CD4-positive, alpha-beta memory T cell (primary cell): Measurements from ENCODE around the gene RPP25L. TPM values are rescaled to one million over a fixed set of nuclear protein-coding genes. Genes with fewer than 3 reads are reported as not detected.
A peak's percentile ranks its signal among the peaks of the same experiment; 100 is the strongest.

Source experiments
- CTCF ChIA-PET: fragments of 350-600 bp; sonication (Branson Sonifier 250); formaldehyde crosslinking; loops from one replicate; lab custom pipeline; 2021; ENCODE audit warnings: inconsistent platforms; ENCODE audit not compliant: partially characterized antibody; lab: Charles Lee
- POLR2A ChIA-PET: fragments of 350-600 bp; sonication (Branson Sonifier 250); formaldehyde crosslinking; loops from one replicate; lab custom pipeline; 2021; ENCODE audit not compliant: partially characterized antibody; lab: Charles Lee
- DNase-seq, 5 donors: peaks; one replicate each; pipeline versions ENCODE4 v3.0.0 to v3.0.0-alpha.2; 2020 to 2022; ENCODE audit warnings: mixed read lengths in 1 of 5
- H3K27ac ChIP-seq: one replicate; pipeline ENCODE4 v1.7.0; 2013; ENCODE audit warnings: low read depth, low read length
- H3K27me3 ChIP-seq: 2 replicates; pipeline ENCODE4 v1.7.0; 2013; ENCODE audit warnings: mild to moderate bottlenecking, low read length, moderate library complexity; ENCODE audit not compliant: insufficient read depth
- H3K36me3 ChIP-seq: 2 replicates; pipeline ENCODE4 v1.7.0; 2013; ENCODE audit warnings: mild to moderate bottlenecking, low read length, moderate library complexity; ENCODE audit not compliant: insufficient read depth
- H3K4me1 ChIP-seq: 2 replicates; pipeline ENCODE4 v1.7.0; 2013; ENCODE audit warnings: mild to moderate bottlenecking, low read length, moderate library complexity; ENCODE audit not compliant: insufficient read depth
- H3K4me3 ChIP-seq, 2 donors: one replicate each; pipeline ENCODE4 v1.7.0; 2013; ENCODE audit warnings: low read length in 2 of 2, mild to moderate bottlenecking in 1 of 2
- H3K9me3 ChIP-seq, 2 donors: one replicate each; pipeline ENCODE4 v1.7.0; 2013; ENCODE audit warnings: low read length in 2 of 2, control low read depth in 1 of 2; ENCODE audit not compliant: control insufficient read depth in 1 of 2
- H3K27ac Mint-ChIP-seq, 7 donors: one replicate each; pipeline ENCODE4 v1.8.0; 2020 to 2021; ENCODE audit warnings: mixed read lengths in 7 of 7, mild to moderate bottlenecking in 6 of 7, inconsistent platforms in 3 of 7, moderate library complexity in 3 of 7
- H3K27me3 Mint-ChIP-seq, 2 donors: one replicate each; pipeline ENCODE4 v1.8.0; 2020 to 2021; ENCODE audit warnings: mixed read lengths in 2 of 2
- H3K36me3 Mint-ChIP-seq, 2 donors: one replicate each; pipeline ENCODE4 v1.8.0; 2020 to 2021; ENCODE audit warnings: mixed read lengths in 2 of 2, inconsistent platforms in 1 of 2, mild to moderate bottlenecking in 1 of 2
- H3K4me1 Mint-ChIP-seq, 4 donors: one replicate each; pipeline ENCODE4 v1.8.0; 2020 to 2021; ENCODE audit warnings: mixed read lengths in 4 of 4, mild to moderate bottlenecking in 1 of 4
- H3K4me3 Mint-ChIP-seq, 8 donors: one replicate each; pipeline ENCODE4 v1.8.0; 2020 to 2021; ENCODE audit warnings: mixed read lengths in 8 of 8, mild to moderate bottlenecking in 7 of 8, moderate library complexity in 6 of 8, inconsistent platforms in 3 of 8
- H3K9me3 Mint-ChIP-seq, 8 donors: one replicate each; pipeline ENCODE4 v1.8.0; 2020 to 2021; ENCODE audit warnings: mixed read lengths in 8 of 8, mild to moderate bottlenecking in 5 of 8, inconsistent platforms in 3 of 8, moderate library complexity in 1 of 8
- intact Hi-C: fragments of 100-400 bp; cut with micrococcal nuclease; formaldehyde crosslinking; loops from one replicate; pipeline ENCODE4 v1.15.1; 2023
- polyA plus RNA-seq, 2 donors: library from polyadenylated mRNA; unstranded; fragments of 300-500 nt; fragmentation: Illumina TruSeq; gene quantifications; one replicate each; pipeline ENCODE4 v1.2.3, GENCODE V29; 2021
- total RNA-seq, 2 experiments: library from RNA; stranded (reverse); gene quantifications; one replicate each; pipeline ENCODE4 v1.2.3, GENCODE V29; 2021

RPP25L gene
- total and polyA plus RNA-seq, 4 experiments from 2014 or later, result 28.5 to 46.5 (median 34.0) TPM

DNA sequence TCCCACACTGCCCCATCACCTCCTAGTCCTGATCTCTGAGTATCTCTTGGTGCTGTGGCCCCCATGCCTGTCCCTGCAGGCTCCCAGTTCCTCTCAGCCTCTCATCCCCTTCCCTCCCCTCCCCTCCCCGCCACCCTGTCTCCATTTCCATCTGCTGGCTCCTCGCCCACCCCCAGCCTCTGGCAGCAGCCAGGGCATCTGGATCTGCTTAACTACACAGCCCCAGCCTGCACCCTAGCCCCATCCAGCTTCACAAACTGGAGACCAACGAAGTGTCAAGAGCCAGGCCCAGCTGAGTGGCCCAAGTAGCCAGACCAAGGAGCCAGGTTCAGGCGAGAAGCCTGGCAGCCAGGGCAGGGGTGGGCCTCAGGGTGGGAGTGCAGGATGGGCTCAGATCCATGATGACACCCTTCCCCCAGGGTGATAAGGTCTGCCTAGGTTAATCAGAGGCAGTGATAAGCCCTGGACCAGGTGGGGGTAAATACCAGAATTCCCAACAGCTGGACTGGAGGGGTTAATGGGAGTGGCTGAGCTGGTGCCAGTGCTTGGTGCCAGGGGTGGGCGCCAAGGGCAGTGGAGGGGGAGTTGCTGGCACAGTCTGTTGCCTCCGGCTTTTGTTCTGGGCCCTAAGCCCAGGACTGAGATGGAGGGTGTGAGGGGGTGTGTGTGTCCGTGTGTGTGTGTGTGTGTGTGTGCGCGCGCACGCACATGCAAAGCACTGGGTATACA, 42.6 kb upstream of the RPP25L start:
- Mint-ChIP-seq H3K9me3 (no peaks in the 10 kb centered on the region), H3K4me3 (no peak overlapping the region), H3K36me3 (peaks cover 18 to 27% of the 10 kb centered on the region in 2 donors), H3K27ac (peak overlapping the region in 2 of 7 donors; percentile 40 to 74), H3K27me3 (no peaks in the 10 kb centered on the region), H3K4me1 (peaks cover 20 to 41% (median 25%) of the 10 kb centered on the region in 4 donors)
- intact Hi-C loops, result no loop called here
- Histone ChIP-seq H3K4me3 (no peak overlapping the region), H3K9me3 (no peaks in the 10 kb centered on the region), H3K27me3 (no peaks in the 10 kb centered on the region), H3K27ac (no peak overlapping the region), H3K36me3 (peaks cover 22% of the 10 kb centered on the region), H3K4me1 (peaks cover 23% of the 10 kb centered on the region)
- ChIA-PET POLR2A (interaction anchor here (0.8 to 22.1 kb wide), 4 partner anchors 5 to 47 kb away, joined by 3 to 484 read pairs (median 244); partner anchors contain the start of genes CCL27, DCTN3, GALT and IL11RA), CTCF (interaction anchor here (0.6 to 1.4 kb wide), 2 partner anchors 9 to 427 kb away, joined by 3 read pairs; no protein-coding TSS in a partner anchor)
- DNase-seq, result no peak

- Mint-ChIP-seq H3K27me3 (no peaks in the 10 kb centered on the region), H3K9me3 (no peaks in the 10 kb centered on the region), H3K4me3 (peak overlapping the region in 2 of 8 donors; percentile 5 to 81), H3K27ac (peak overlapping the region; percentile 37 to 85 (median 72)), H3K4me1 (peaks cover 28 to 51% (median 32%) of the 10 kb centered on the region in 4 donors), H3K36me3 (peaks cover 26 to 38% of the 10 kb centered on the region in 2 donors)
- ChIA-PET CTCF (interaction anchor here (1.4 kb wide), 1 partner anchor 10 kb away, joined by 3 read pairs; no protein-coding TSS in a partner anchor), POLR2A (interaction anchor here (1.0 to 22.1 kb wide), 3 partner anchors 6 to 33 kb away, joined by 4 to 484 read pairs (median 484); partner anchors contain the start of genes CCL27, DCTN3, GALT and IL11RA)
- H3K27me3 ChIP-seq, result no peaks in the 10 kb centered on the region
- intact Hi-C loops, result no loop called here
- H3K9me3 ChIP-seq, result no peaks in the 10 kb centered on the region
- peaks cover 31% of the 10 kb centered on the region for H3K4me1 ChIP-seq
- H3K4me3 ChIP-seq, result no peak overlapping the region
- DNase-seq, result no peak
- H3K27ac ChIP-seq, result no peak overlapping the region
- peaks cover 33% of the 10 kb centered on the region for H3K36me3 ChIP-seq
Observed at GRCh38 chr9:34653151-34654072, 41.5 kb upstream of the RPP25L start.

DNA sequence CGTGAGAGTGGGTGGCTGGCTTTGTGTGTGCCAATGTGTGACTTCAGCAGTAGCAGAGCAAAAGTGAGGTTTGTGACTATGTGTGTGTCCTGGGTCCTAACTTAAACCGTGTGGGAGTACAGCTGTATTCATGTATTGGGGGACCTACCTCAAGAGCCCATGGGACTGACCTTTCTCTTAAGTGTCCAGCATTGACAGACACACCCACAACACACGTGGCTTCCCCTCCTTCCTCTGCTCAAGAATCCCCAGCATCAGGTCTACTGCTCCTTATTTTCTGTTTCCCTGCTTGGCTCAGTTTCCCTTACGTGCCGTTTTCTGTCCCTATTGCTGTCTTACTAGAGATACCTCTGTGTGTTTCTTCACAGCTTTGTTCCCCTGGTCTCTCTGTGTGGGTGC, 40.7 kb upstream of the RPP25L start:
- H3K27ac ChIP-seq, result peak overlapping the region; percentile 16
- no peaks in the 10 kb centered on the region for H3K27me3 ChIP-seq
- H3K36me3 Mint-ChIP-seq, result peaks cover 34 to 46% of the 10 kb centered on the region in 2 donors
- ChIA-PET CTCF (no interaction called here), POLR2A (interaction anchor here (18.7 to 22.1 kb wide), 2 partner anchors 7 to 9 kb away, joined by 484 read pairs; partner anchors contain the start of genes CCL27, GALT, IL11RA and SIGMAR1)
- H3K4me3 ChIP-seq, result no peak overlapping the region
- H3K36me3 ChIP-seq, result peaks cover 35% of the 10 kb centered on the region
- intact Hi-C loops, result no loop called here
- peaks cover 39% of the 10 kb centered on the region for H3K4me1 ChIP-seq
- H3K4me3 Mint-ChIP-seq, result peak overlapping the region in 5 of 8 donors; percentile 5 to 81 (median 12)
- H3K27me3 Mint-ChIP-seq, result no peaks in the 10 kb centered on the region
- no peaks in the 10 kb centered on the region for H3K9me3 ChIP-seq
- no peak for DNase-seq
- H3K27ac Mint-ChIP-seq, result peak overlapping the region in 6 of 7 donors; percentile 12 to 93 (median 80)
- H3K4me1 Mint-ChIP-seq, result peaks cover 35 to 59% (median 40%) of the 10 kb centered on the region in 4 donors
- no peaks in the 10 kb centered on the region for H3K9me3 Mint-ChIP-seq

GRCh38 chr9:34651876-34652601, 40.1 kb upstream of the RPP25L start, which contains the start of gene IL11RA:
Gene IL11RA, plus strand, starts transcription at chr9:34652185. Its CDS starts 3,033 bp downstream, at chr9:34655218.
- H3K4me1 Mint-ChIP-seq, result peaks cover 40 to 65% (median 43%) of the 10 kb centered on the region in 4 donors
- peak within 1 kb of the TSS in 5 of 8 donors; percentile 5 to 81 (median 12) for H3K4me3 Mint-ChIP-seq
- no peaks in the 10 kb centered on the region for H3K27me3 Mint-ChIP-seq
- peak within 1 kb of the TSS; percentile 70 to 93 (median 84) for H3K27ac Mint-ChIP-seq
- Histone ChIP-seq H3K9me3 (no peaks in the 10 kb centered on the region), H3K4me3 (no peak within 1 kb of the TSS), H3K27ac (peak within 1 kb of the TSS; percentile 16), H3K4me1 (peaks cover 43% of the 10 kb centered on the region), H3K36me3 (peaks cover 35% of the 10 kb centered on the region), H3K27me3 (no peaks in the 10 kb centered on the region)
- intact Hi-C loops, result no loop called here
- peaks cover 37 to 52% of the 10 kb centered on the region in 2 donors for H3K36me3 Mint-ChIP-seq
- no peaks in the 10 kb centered on the region for H3K9me3 Mint-ChIP-seq
- POLR2A ChIA-PET, result interaction anchor here (18.7 to 22.1 kb wide), 2 partner anchors 8 to 9 kb away, joined by 484 read pairs; partner anchors contain the start of genes CCL27, GALT, IL11RA and SIGMAR1
- peak in 1 of 5 donors; percentile 67 for DNase-seq
- CTCF ChIA-PET, result interaction anchor here (9.6 to 12.6 kb wide), 2 partner anchors 11 to 16 kb away, joined by 168 to 191 read pairs; partner anchors contain the start of genes CCL27 and SIGMAR1

DNA sequence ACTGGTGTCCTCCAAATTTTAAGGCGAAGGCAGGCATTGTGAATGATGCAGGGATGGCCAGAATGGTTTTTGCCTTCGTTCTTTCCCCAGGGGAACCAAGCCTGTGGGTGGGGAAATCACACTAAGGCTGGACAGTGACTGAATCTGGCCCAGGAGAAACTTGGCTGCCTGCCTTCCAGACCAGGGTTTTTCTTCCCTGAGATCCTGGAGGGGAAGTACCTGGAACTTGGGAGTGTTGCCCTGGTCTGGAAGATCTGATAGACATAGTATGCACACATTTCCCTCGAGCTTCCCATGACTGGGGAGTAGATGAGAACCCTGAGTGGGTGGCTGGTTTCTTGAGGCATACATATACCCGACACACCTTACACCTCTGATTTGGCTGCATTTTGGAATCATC, 39.4 kb upstream of the RPP25L start:
- H3K36me3 ChIP-seq, result peaks cover 35% of the 10 kb centered on the region
- Mint-ChIP-seq H3K36me3 (peaks cover 37 to 58% of the 10 kb centered on the region in 2 donors), H3K4me3 (no peak overlapping the region), H3K27me3 (no peaks in the 10 kb centered on the region), H3K27ac (peak overlapping the region in 5 of 7 donors; percentile 22 to 84 (median 51)), H3K4me1 (peaks cover 39 to 72% (median 46%) of the 10 kb centered on the region in 4 donors), H3K9me3 (no peaks in the 10 kb centered on the region)
- H3K27me3 ChIP-seq, result no peaks in the 10 kb centered on the region
- H3K4me3 ChIP-seq, result no peak overlapping the region
- intact Hi-C loops, result no loop called here
- H3K9me3 ChIP-seq, result no peaks in the 10 kb centered on the region
- H3K27ac ChIP-seq, result no peak overlapping the region
- peaks cover 44% of the 10 kb centered on the region for H3K4me1 ChIP-seq
- CTCF ChIA-PET, result interaction anchor here (9.6 to 12.6 kb wide), 2 partner anchors 11 to 16 kb away, joined by 168 to 191 read pairs; partner anchors contain the start of genes CCL27 and SIGMAR1
- POLR2A ChIA-PET, result interaction anchor here (18.7 to 22.1 kb wide), 2 partner anchors 8 kb away, joined by 484 read pairs; partner anchors contain the start of genes CCL27, GALT, IL11RA and SIGMAR1
- no peak for DNase-seq

GRCh38 chr9:34650816-34651215, 38.9 kb upstream of the RPP25L start:
- Mint-ChIP-seq H3K27me3 (no peaks in the 10 kb centered on the region), H3K4me3 (no peak overlapping the region), H3K27ac (peak overlapping the region in 4 of 7 donors; percentile 14 to 70 (median 48)), H3K9me3 (no peaks in the 10 kb centered on the region), H3K4me1 (peaks cover 42 to 77% (median 50%) of the 10 kb centered on the region in 4 donors), H3K36me3 (peaks cover 37 to 57% of the 10 kb centered on the region in 2 donors)
- Histone ChIP-seq H3K9me3 (no peaks in the 10 kb centered on the region), H3K27me3 (no peaks in the 10 kb centered on the region), H3K36me3 (peaks cover 35% of the 10 kb centered on the region), H3K4me3 (no peak overlapping the region), H3K27ac (no peak overlapping the region), H3K4me1 (peaks cover 49% of the 10 kb centered on the region)
- ChIA-PET CTCF (interaction anchor here (9.6 to 12.6 kb wide), 2 partner anchors 12 to 15 kb away, joined by 168 to 191 read pairs; partner anchors contain the start of genes CCL27 and SIGMAR1), POLR2A (interaction anchor here (18.7 to 22.1 kb wide), 2 partner anchors 7 to 9 kb away, joined by 484 read pairs; partner anchors contain the start of genes CCL27, GALT, IL11RA and SIGMAR1)
- intact Hi-C loops, result no loop called here
- no peak for DNase-seq
